ENCODE measurements around the gene MYO1G.

- TF ChIP-seq, protein P1, sequence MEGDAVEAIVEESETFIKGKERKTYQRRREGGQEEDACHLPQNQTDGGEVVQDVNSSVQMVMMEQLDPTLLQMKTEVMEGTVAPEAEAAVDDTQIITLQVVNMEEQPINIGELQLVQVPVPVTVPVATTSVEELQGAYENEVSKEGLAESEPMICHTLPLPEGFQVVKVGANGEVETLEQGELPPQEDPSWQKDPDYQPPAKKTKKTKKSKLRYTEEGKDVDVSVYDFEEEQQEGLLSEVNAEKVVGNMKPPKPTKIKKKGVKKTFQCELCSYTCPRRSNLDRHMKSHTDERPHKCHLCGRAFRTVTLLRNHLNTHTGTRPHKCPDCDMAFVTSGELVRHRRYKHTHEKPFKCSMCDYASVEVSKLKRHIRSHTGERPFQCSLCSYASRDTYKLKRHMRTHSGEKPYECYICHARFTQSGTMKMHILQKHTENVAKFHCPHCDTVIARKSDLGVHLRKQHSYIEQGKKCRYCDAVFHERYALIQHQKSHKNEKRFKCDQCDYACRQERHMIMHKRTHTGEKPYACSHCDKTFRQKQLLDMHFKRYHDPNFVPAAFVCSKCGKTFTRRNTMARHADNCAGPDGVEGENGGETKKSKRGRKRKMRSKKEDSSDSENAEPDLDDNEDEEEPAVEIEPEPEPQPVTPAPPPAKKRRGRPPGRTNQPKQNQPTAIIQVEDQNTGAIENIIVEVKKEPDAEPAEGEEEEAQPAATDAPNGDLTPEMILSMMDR (IDR thresholded peaks at IDR 0.05 in 2 of 3, conservative IDR thresholded peaks at IDR 0.05 in 1 of 3; ENCODE audit: control insufficient read depth in 2 of 3, extremely low read depth in 1 of 3, insufficient read depth in 1 of 3, low read depth in 3 of 3, low read length in 3 of 3) = no peak
- TF ChIP-seq CREB1 (IDR thresholded peaks at IDR 0.05; ENCODE audit: low read depth) (no peak), RAD21 (IDR thresholded peaks at IDR 0.05; ENCODE audit: insufficient read depth, low read depth, low read length) (no peak), POLR2A (IDR thresholded peaks at IDR 0.05; ENCODE audit: low read depth, low read length) (no peak), JUND (IDR thresholded peaks at IDR 0.05; ENCODE audit: low read depth, low read length) (no peak), EP300 (IDR thresholded peaks at IDR 0.05; ENCODE audit: borderline replicate concordance in 1 of 2, control insufficient read depth in 1 of 2, low read depth in 2 of 2, low read length in 2 of 2) (no peak), CHD2 (IDR thresholded peaks at IDR 0.05; ENCODE audit: borderline replicate concordance, low read depth, low read length) (no peak), NFYB (IDR thresholded peaks at IDR 0.05; ENCODE audit: insufficient read depth, low read depth, low read length) (no peak), EGR1 (IDR thresholded peaks at IDR 0.05; ENCODE audit: borderline replicate concordance in 1 of 2, low read depth in 2 of 2, low read length in 2 of 2) (no peak), FOXK2 (IDR thresholded peaks at IDR 0.05) (no peak)
Measured at GRCh38 chr7:44937426-44937825, 41.4 kb downstream of the MYO1G start.

Data from GM12878 (cell line).